GM23248 (cell line): Measurements from ENCODE around the gene HIBADH. TPM values are rescaled to one million over a fixed set of nuclear protein-coding genes. Genes with fewer than 3 reads are reported as not detected.

ENCODE experiments used
- DNase-seq: peaks from one replicate; pipeline ENCODE4 v3.0.0-alpha.2; 2015
- H2AFZ ChIP-seq: fragments of 200-600 bp; sonication (generic); 2 replicates; pipeline ENCODE4 v1.6.1; 2016; ENCODE audit warnings: antibody characterized with exemption
- H3F3A ChIP-seq: fragments of 200-600 bp; sonication (generic); 2 replicates; pipeline ENCODE4 v1.6.1; 2016; ENCODE audit warnings: mild to moderate bottlenecking, antibody characterized with exemption, mixed run types; ENCODE audit not compliant: insufficient read depth
- H3K27ac ChIP-seq: fragments of 200-600 bp; sonication (generic); 2 replicates; pipeline ENCODE4 v1.5.1; 2016; ENCODE audit warnings: mild to moderate bottlenecking
- H3K27me3 ChIP-seq: fragments of 200-600 bp; sonication (generic); replicated peaks from 2 replicates; pipeline ENCODE4 v1.6.1; 2016; ENCODE audit warnings: mild to moderate bottlenecking; ENCODE audit not compliant: insufficient read depth
- H3K36me3 ChIP-seq: fragments of 200-600 bp; sonication (generic); 2 replicates; pipeline ENCODE4 v1.6.1; 2016; ENCODE audit warnings: low read depth, mild to moderate bottlenecking
- H3K4me1 ChIP-seq: fragments of 200-600 bp; sonication (generic); 2 replicates; pipeline ENCODE4 v1.6.1; 2016; ENCODE audit warnings: mild to moderate bottlenecking; ENCODE audit not compliant: insufficient read depth
- H3K4me2 ChIP-seq: fragments of 200-600 bp; sonication (generic); one replicate; pipeline ENCODE4 v1.6.1; 2016; ENCODE audit warnings: mild to moderate bottlenecking; ENCODE audit not compliant: unreplicated experiment
- H3K4me3 ChIP-seq: fragments of 200-600 bp; sonication (generic); 2 replicates; pipeline ENCODE4 v1.5.1; 2016; ENCODE audit warnings: mild to moderate bottlenecking
- H3K79me2 ChIP-seq: fragments of 200-600 bp; sonication (generic); 2 replicates; pipeline ENCODE4 v1.6.1; 2016; ENCODE audit warnings: mild to moderate bottlenecking; ENCODE audit not compliant: insufficient read depth
- H3K9ac ChIP-seq: fragments of 200-600 bp; sonication (generic); 2 replicates; pipeline ENCODE4 v1.6.1; 2016; ENCODE audit warnings: mild to moderate bottlenecking
- H3K9me2 ChIP-seq: fragments of 200-600 bp; sonication (generic); 2 replicates; pipeline ENCODE4 v1.6.1; 2016; ENCODE audit warnings: mixed run types, mild to moderate bottlenecking, moderate library complexity; ENCODE audit not compliant: insufficient read depth
- H3K9me3 ChIP-seq: fragments of 200-600 bp; sonication (generic); one replicate; pipeline ENCODE4 v1.6.1; 2017; ENCODE audit warnings: low read depth
- H4K20me1 ChIP-seq: fragments of 200-600 bp; sonication (generic); 2 replicates; pipeline ENCODE4 v1.6.0; 2016; ENCODE audit not compliant: insufficient read depth
- EZH2 ChIP-seq: fragments of 200-600 bp; sonication (generic); IDR thresholded peaks from 2 replicates; pipeline ENCODE4 v1.6.1; 2018; ENCODE audit warnings: antibody characterized with exemption, mild to moderate bottlenecking; ENCODE audit not compliant: insufficient read depth, poor library complexity, severe bottlenecking
- EZH2phosphoT487 ChIP-seq: fragments of 200-600 bp; sonication (generic); IDR thresholded peaks from 2 replicates; pipeline ENCODE4 v1.6.1; 2018; ENCODE audit warnings: antibody characterized with exemption, moderate library complexity, mild to moderate bottlenecking, low read depth; ENCODE audit not compliant: insufficient read depth
- WGBS, 2 experiments: methylation state at CpG; one replicate each; pipeline ENCODE4 v1.1.6; 2015 to 2017; ENCODE audit warnings: low lambda C conversion rate in 2 of 2, low coverage in 1 of 2; ENCODE audit errors: missing lambda C conversion rate in 2 of 2; 5-methylcytosine and 5-hydroxymethylcytosine counted together
- in situ Hi-C: fragments of 300-500 bp; cut with MboI; formaldehyde crosslinking; loops from 2 replicates; pipeline ENCODE4 v1.15.0; 2020
- polyA plus RNA-seq: library from polyadenylated mRNA; unstranded; fragments of >200 nt; fragmentation: Nextera tagmentation; extraction: Ambion mirVana; gene quantifications from 2 replicates; pipeline ENCODE4 v1.2.1, GENCODE V29; 2016
- total RNA-seq: library from RNA; depleted of rRNA; stranded (reverse); fragments of >200 nt; shearing (Covaris generic); gene quantifications from 2 replicates; pipeline ENCODE4 v1.2.3, GENCODE V29; 2014

Gene HIBADH
- total and polyA plus RNA-seq, 2 experiments from 2014 or later = 70.1 to 87.0 TPM

- Histone ChIP-seq H3K9ac (no peak overlapping the region), H4K20me1 (no peaks in the 10 kb centered on the region), H3K9me3 (no peaks in the 10 kb centered on the region), H3K27me3 (no peaks in the 10 kb centered on the region), H2AFZ (no peak overlapping the region), H3K4me2 (no peak overlapping the region), H3K4me1 (peaks cover 5% of the 10 kb centered on the region; the same call in 1 of the 2 replicates), H3K27ac (no peak overlapping the region), H3K79me2 (no peaks in the 10 kb centered on the region), H3F3A (no peaks in the 10 kb centered on the region), H3K4me3 (no peak overlapping the region), H3K36me3 (no peaks in the 10 kb centered on the region), H3K9me2 (no peaks in the 10 kb centered on the region)
- in situ Hi-C loops = no loop called here
- WGBS, 2 experiments = 94 to 98% methylated on average over 2 of the region's 2 CpGs
- TF ChIP-seq EZH2phosphoT487 = no peak
- no peak for TF ChIP-seq EZH2
- DNase-seq = peak; percentile 32
These were observed 69.5 kb downstream of the HIBADH start for GRCh38 chr7:27593226-27593625.

GRCh38 chr7:27590416-27590815 lies 72.3 kb downstream of the HIBADH start:
- in situ Hi-C loops = no loop called here
- no peaks in the 10 kb centered on the region for H3K79me2 ChIP-seq
- no peak for DNase-seq

GRCh38 chr7:27587429-27587828 lies 75.3 kb downstream of the HIBADH start:
- no peaks in the 10 kb centered on the region for H3F3A ChIP-seq
- H4K20me1 ChIP-seq = no peaks in the 10 kb centered on the region
- H3K36me3 ChIP-seq = no peaks in the 10 kb centered on the region
- H3K4me1 ChIP-seq = peaks cover 5% of the 10 kb centered on the region; the same call in 1 of the 2 replicates
- no peaks in the 10 kb centered on the region for H3K27me3 ChIP-seq
- no peak overlapping the region for H3K4me2 ChIP-seq
- TF ChIP-seq EZH2 (no peak), EZH2phosphoT487 (no peak)
- H3K27ac ChIP-seq = no peak overlapping the region
- no peaks in the 10 kb centered on the region for H3K79me2 ChIP-seq
- in situ Hi-C loops = loop anchor here (10.0 kb wide), 1 partner anchor 383 kb away; the partner anchor contains the start of gene HOXA13
- no peak for DNase-seq
- 100% methylated on average over 3 of the region's 3 CpGs for WGBS, 2 experiments
- H2AFZ ChIP-seq = no peak overlapping the region
- H3K9me2 ChIP-seq = no peaks in the 10 kb centered on the region
- no peak overlapping the region for H3K4me3 ChIP-seq
- H3K9ac ChIP-seq = no peak overlapping the region
- H3K9me3 ChIP-seq = no peaks in the 10 kb centered on the region

More at GRCh38 chr7:27590416-27590815, 72.3 kb downstream of the HIBADH start:
- no peak for TF ChIP-seq EZH2phosphoT487
- no peak for TF ChIP-seq EZH2
- no peak overlapping the region for H3K27ac ChIP-seq
- no peak overlapping the region for H3K9ac ChIP-seq
- H3K4me2 ChIP-seq = no peak overlapping the region
- H3K27me3 ChIP-seq = no peaks in the 10 kb centered on the region
- H3K9me2 ChIP-seq = no peaks in the 10 kb centered on the region
- H3K4me1 ChIP-seq = peaks cover 5% of the 10 kb centered on the region; the same call in 1 of the 2 replicates
- H3F3A ChIP-seq = no peaks in the 10 kb centered on the region
- H3K36me3 ChIP-seq = no peaks in the 10 kb centered on the region
- WGBS, 2 experiments = 31 to 40% methylated on average over 1 of the region's 1 CpG
- no peaks in the 10 kb centered on the region for H3K9me3 ChIP-seq
- H2AFZ ChIP-seq = no peak overlapping the region
- H4K20me1 ChIP-seq = no peaks in the 10 kb centered on the region
- no peak overlapping the region for H3K4me3 ChIP-seq

- H3K27ac ChIP-seq = no peak overlapping the region
- H3K9me2 ChIP-seq = no peaks in the 10 kb centered on the region
- H3K9ac ChIP-seq = no peak overlapping the region
- no peaks in the 10 kb centered on the region for H3K9me3 ChIP-seq
- no peaks in the 10 kb centered on the region for H3F3A ChIP-seq
- H2AFZ ChIP-seq = no peak overlapping the region
- H3K36me3 ChIP-seq = no peaks in the 10 kb centered on the region
- 55 to 58% methylated on average over 8 of the region's 8 CpGs for WGBS, 2 experiments
- no peak overlapping the region for H3K4me3 ChIP-seq
- no peak overlapping the region for H3K4me2 ChIP-seq
- no peaks in the 10 kb centered on the region for H3K27me3 ChIP-seq
- H3K4me1 ChIP-seq = peaks cover 5% of the 10 kb centered on the region; the same call in 1 of the 2 replicates
- in situ Hi-C loops = loop anchor here (10.0 kb wide), 1 partner anchor 382 kb away; the partner anchor contains the start of gene HOXA13
- H3K79me2 ChIP-seq = no peaks in the 10 kb centered on the region
- no peaks in the 10 kb centered on the region for H4K20me1 ChIP-seq
- DNase-seq = no peak
- TF ChIP-seq EZH2 = no peak
- TF ChIP-seq EZH2phosphoT487 = no peak
These were observed 75.9 kb downstream of the HIBADH start for GRCh38 chr7:27586825-27587224.
